Liver (tissue), 3 donors: ENCODE results near the gene NOL4L.

Experiments used
- ATF3 ChIP-seq: IDR thresholded peaks from 2 replicates; pipeline ENCODE4 v1.6.1; 2016; ENCODE audit warnings: antibody characterized with exemption
- CTCF ChIP-seq: fragments of 150-350 bp; IDR thresholded peaks from 2 replicates; pipeline ENCODE4 v1.5.1; 2017; ENCODE audit warnings: improper control_type of control experiment, low read depth, low read length; ENCODE audit not compliant: missing input control
- FOXA1 ChIP-seq: IDR thresholded peaks from 2 replicates; pipeline ENCODE4 v1.6.1; 2016; ENCODE audit warnings: antibody characterized with exemption
- FOXA2 ChIP-seq: IDR thresholded peaks from 2 replicates; pipeline ENCODE4 v1.6.1; 2016; ENCODE audit warnings: antibody characterized with exemption
- GABPA ChIP-seq, 2 donors: IDR thresholded peaks in 1 of 2; conservative IDR thresholded peaks in 1 of 2; 2 replicates each; pipeline ENCODE4 v1.6.1; 2016; ENCODE audit warnings: antibody characterized with exemption in 2 of 2, mild to moderate bottlenecking in 1 of 2, moderate library complexity in 1 of 2
- JUND ChIP-seq, 2 donors: IDR thresholded peaks; 2 replicates each; pipeline ENCODE4 v1.6.1; 2016; ENCODE audit warnings: antibody characterized with exemption in 2 of 2
- MAX ChIP-seq: IDR thresholded peaks from 2 replicates; pipeline ENCODE4 v1.6.1; 2016; ENCODE audit warnings: antibody characterized with exemption
- RAD21 ChIP-seq, 2 donors: IDR thresholded peaks; 2 replicates each; pipeline ENCODE4 v1.6.1; 2016; ENCODE audit warnings: antibody characterized with exemption in 2 of 2, mild to moderate bottlenecking in 2 of 2
- REST ChIP-seq: IDR thresholded peaks from 2 replicates; pipeline ENCODE4 v1.6.1; 2016; ENCODE audit warnings: antibody characterized with exemption, mild to moderate bottlenecking
- RXRA ChIP-seq, 2 donors: IDR thresholded peaks; 2 replicates each; pipeline ENCODE4 v1.6.1; 2017 to 2018; ENCODE audit warnings: antibody characterized with exemption in 2 of 2, mild to moderate bottlenecking in 1 of 2
- SP1 ChIP-seq: IDR thresholded peaks from 2 replicates; pipeline ENCODE4 v1.6.1; 2018; ENCODE audit warnings: antibody characterized with exemption, mild to moderate bottlenecking
- TAF1 ChIP-seq: conservative IDR thresholded peaks from 2 replicates; pipeline ENCODE4 v1.6.1; 2016; ENCODE audit warnings: antibody characterized with exemption, mild to moderate bottlenecking
- YY1 ChIP-seq: IDR thresholded peaks from 2 replicates; pipeline ENCODE4 v1.6.1; 2016; ENCODE audit warnings: antibody characterized with exemption, mild to moderate bottlenecking
- ZBTB33 ChIP-seq: IDR thresholded peaks from 2 replicates; pipeline ENCODE4 v1.6.1; 2016; ENCODE audit warnings: antibody characterized with exemption
- donor health status: healthy.
- donor health status: healthy.

GRCh38 chr20:32544893-32545840 lies 40.0 kb downstream of the NOL4L start:
- TF ChIP-seq CTCF (no peak), ZBTB33 (no peak), RAD21 (IDR thresholded peaks at IDR 0.05) (no peak), ATF3 (no peak), GABPA (IDR thresholded peaks at IDR 0.05 in 1 of 2, conservative IDR thresholded peaks at IDR 0.05 in 1 of 2) (no peak), SP1 (peak; percentile 30), RXRA (IDR thresholded peaks at IDR 0.05) (peak in 1 of 2 donors; percentile 47), YY1 (no peak), REST (no peak), MAX (no peak), FOXA2 (no peak), TAF1 (no peak), JUND (IDR thresholded peaks at IDR 0.05) (no peak), FOXA1 (no peak)
